Measurements from ENCODE around the gene IFT43.
"Not testable (repeated sequence)": the region's sequence is repeated elsewhere in the genome, so short reads cannot be mapped to it uniquely, and the experiment has no call there.

IFT43 gene

GRCh38 chr14:75981426-75982265 lies 3.9 kb upstream of the IFT43 start, which contains the start of gene TGFB3:
Gene TGFB3, minus strand, starts transcription at chr14:75981995. Its CDS starts 1,102 bp downstream, at chr14:75980893.
- DNase-seq: peak; percentile 78

GRCh38 chr14:75982266-75983018 lies 3.1 kb upstream of the IFT43 start:
- DNase-seq: peak; percentile 84

- no peak for DNase-seq
These were observed 2.6 kb upstream of the IFT43 start for GRCh38 chr14:75983019-75983358.

- no peak for DNase-seq
These were observed 889 bp upstream of the IFT43 start for GRCh38 chr14:75984674-75985073.

- DNase-seq: no peak
These were observed 839 bp downstream of the IFT43 start for GRCh38 chr14:75986439-75986765.

- DNase-seq: no peak
These were observed 1.8 kb downstream of the IFT43 start for GRCh38 chr14:75987201-75987970.

GRCh38 chr14:75989134-75989533 lies 3.6 kb downstream of the IFT43 start:
- no peak for DNase-seq

GRCh38 chr14:75990297-75990696 lies 4.7 kb downstream of the IFT43 start:
- DNase-seq: no peak

- DNase-seq: no peak
These were observed 6.2 kb downstream of the IFT43 start for GRCh38 chr14:75991753-75992152.

GRCh38 chr14:75993567-75994041 lies 8.0 kb downstream of the IFT43 start:
- DNase-seq: no peak

GRCh38 chr14:75995372-75996041 lies 9.9 kb downstream of the IFT43 start:
- no peak for DNase-seq

- no peak for DNase-seq
These were observed 10.9 kb downstream of the IFT43 start for GRCh38 chr14:75996488-75996887.

GRCh38 chr14:75999511-76000190 lies 14.1 kb downstream of the IFT43 start:
- no peak for DNase-seq

- DNase-seq: no peak
These were observed 16.8 kb downstream of the IFT43 start for GRCh38 chr14:76002383-76002782.

- DNase-seq: no peak
These were observed 20.7 kb downstream of the IFT43 start for GRCh38 chr14:76006253-76006652.

GRCh38 chr14:76007379-76007778 lies 21.8 kb downstream of the IFT43 start:
- no peak for DNase-seq

- DNase-seq: no peak
These were observed 22.3 kb downstream of the IFT43 start for GRCh38 chr14:76007852-76008251.

- not testable (repeated sequence) for DNase-seq
These were observed 24.1 kb downstream of the IFT43 start for GRCh38 chr14:76009627-76010026.

- DNase-seq: no peak
These were observed 26.4 kb downstream of the IFT43 start for GRCh38 chr14:76011930-76012329.

GRCh38 chr14:76012354-76012753 lies 26.8 kb downstream of the IFT43 start:
- DNase-seq: no peak

- DNase-seq: no peak
These were observed 29.6 kb downstream of the IFT43 start for GRCh38 chr14:76015191-76015590.

- no peak for DNase-seq
These were observed 30.1 kb downstream of the IFT43 start for GRCh38 chr14:76015668-76016067.

Measured in CD4-positive, alpha-beta T cell treated with Interleukin-17A for 1 hour (primary cell).